Uterus (tissue), 4 donors: ENCODE measurements around the gene ING1. TPM values are rescaled to one million over a fixed set of nuclear protein-coding genes. Genes with fewer than 3 reads are reported as not detected.

Source experiments
- total RNA-seq, 4 donors: library from RNA; depleted of rRNA in 3 of 4; stranded (reverse); fragments of >200 nt in 3 of 4; gene quantifications; one replicate each; pipeline versions ENCODE4 v1.1.0 to v1.2.4, GENCODE V29; 2014 to 2023
- donor health status: DM: yes; HTN: yes; CAD: no.

ING1 gene
- total RNA-seq, 4 donors from 2014 or later, result 10.2 to 28.1 (median 19.5) TPM

Other genes starting within 250 kb of the ING1 start
- 10 to 100 TPM in 2 of 4 donors, 1 to 10 TPM in 1, under 1 TPM in 1; 0.77 to 12.4 (median 9.1) TPM for gene RAB20, start 152.0 kb upstream of the ING1 start, total RNA-seq
- 10 to 100 TPM; 26.0 to 37.9 (median 35.4) TPM for gene NAXD, start 98.2 kb upstream of the ING1 start, total RNA-seq
- gene CARS2, start 7.6 kb upstream of the ING1 start, total RNA-seq, result 100 to 1,000 TPM in 1 of 4 donors, 10 to 100 TPM in 3; 27.4 to 229 (median 53.8) TPM
- gene ANKRD10, start 201.4 kb downstream of the ING1 start, total RNA-seq, result 100 to 1,000 TPM; 128 to 268 (median 235) TPM